ENCODE results near the gene UBR2. TPM values are rescaled to one million over a fixed set of nuclear protein-coding genes. Genes with fewer than 3 reads are reported as not detected.
A peak's percentile ranks its signal among the peaks of the same experiment; 100 is the strongest.
"Not testable (repeated sequence)": the region's sequence is repeated elsewhere in the genome, so short reads cannot be mapped to it uniquely, and the experiment has no call there.

UBR2 gene
- total RNA-seq, 6 experiments from 2014 or later = 18.0 to 20.5 (median 19.9) TPM

DNA sequence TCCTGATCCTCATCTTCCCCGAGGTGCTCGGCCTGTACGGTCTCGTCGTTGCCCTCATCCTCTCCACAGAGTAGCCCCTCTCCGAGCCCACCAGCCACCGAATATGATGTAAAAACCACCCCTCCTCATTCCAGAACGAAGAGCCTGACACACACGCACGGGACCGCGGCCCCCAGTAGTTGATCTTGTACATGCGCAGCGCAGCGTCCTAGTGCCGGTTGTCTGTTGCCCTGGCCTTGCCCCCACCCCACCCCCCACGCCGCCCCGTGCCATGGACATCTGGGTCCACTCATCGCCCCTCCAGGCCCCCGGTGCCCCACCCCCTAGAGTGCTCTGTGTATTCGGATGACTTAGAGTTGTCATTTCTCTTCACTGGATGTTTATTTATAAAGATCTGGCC, 163.8 kb downstream of the UBR2 start:
- H3K27ac Mint-ChIP-seq = peak overlapping the region; percentile 98
- peaks cover 33% of the 10 kb centered on the region for H3K4me1 Mint-ChIP-seq (ENCODE audit: low read depth)
- peaks cover 1% of the 10 kb centered on the region; the same call in 1 of the 2 replicates for H3K27me3 Mint-ChIP-seq (ENCODE audit: insufficient read depth)
- peaks cover 7% of the 10 kb centered on the region for H3K9me3 Mint-ChIP-seq
- peak overlapping the region; percentile 85 for H3K4me3 Mint-ChIP-seq
- no peak for DNase-seq
- no peaks in the 10 kb centered on the region for H3K36me3 Mint-ChIP-seq (ENCODE audit: low read depth)
- TF ChIP-seq CTCF (IDR thresholded peaks at IDR 0.05) = no peak

DNA sequence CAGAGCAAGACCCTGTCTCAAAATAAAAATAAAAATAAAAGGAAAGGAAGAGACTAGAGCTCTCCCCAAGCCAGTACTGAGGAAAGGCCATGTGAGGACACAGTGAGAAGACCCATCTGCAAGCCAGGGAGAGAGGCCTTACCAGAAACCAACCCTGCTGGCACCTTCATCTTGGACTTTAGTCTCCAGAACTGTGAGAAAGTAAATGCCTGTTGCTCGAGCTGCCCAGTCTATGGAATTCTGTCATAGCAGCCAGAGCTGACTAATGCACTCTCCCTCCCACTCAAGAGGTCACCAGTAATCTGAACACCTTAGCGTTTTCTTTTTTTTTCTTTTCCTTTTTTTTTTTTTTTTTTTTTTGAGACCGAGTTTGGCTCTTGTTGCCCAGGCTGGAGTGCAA, 165.9 kb downstream of the UBR2 start:
- no peak for TF ChIP-seq CTCF (IDR thresholded peaks at IDR 0.05)
- H3K9me3 Mint-ChIP-seq = peaks cover 11% of the 10 kb centered on the region
- no peaks in the 10 kb centered on the region for H3K36me3 Mint-ChIP-seq (ENCODE audit: low read depth)
- H3K27ac Mint-ChIP-seq = no peak overlapping the region
- peaks cover 33% of the 10 kb centered on the region for H3K4me1 Mint-ChIP-seq (ENCODE audit: low read depth)
- peak; percentile 35 for DNase-seq
- H3K27me3 Mint-ChIP-seq (ENCODE audit: insufficient read depth) = peaks cover 1% of the 10 kb centered on the region; the same call in 1 of the 2 replicates
- H3K4me3 Mint-ChIP-seq = no peak overlapping the region

GRCh38 chr6:42733867-42734481, 170.1 kb downstream of the UBR2 start:
- DNase-seq = not testable (repeated sequence)

GRCh38 chr6:42735976-42736375, 172.1 kb downstream of the UBR2 start:
- H3K27ac Mint-ChIP-seq = no peak overlapping the region
- no peaks in the 10 kb centered on the region for H3K27me3 Mint-ChIP-seq (ENCODE audit: insufficient read depth)
- H3K4me1 Mint-ChIP-seq (ENCODE audit: low read depth) = no peaks in the 10 kb centered on the region
- DNase-seq = no peak
- TF ChIP-seq CTCF (IDR thresholded peaks at IDR 0.05) = no peak
- H3K4me3 Mint-ChIP-seq = no peak overlapping the region
- peaks cover 11% of the 10 kb centered on the region for H3K9me3 Mint-ChIP-seq
- H3K36me3 Mint-ChIP-seq (ENCODE audit: low read depth) = no peaks in the 10 kb centered on the region

More at GRCh38 chr6:42733867-42734481, 170.1 kb downstream of the UBR2 start:
- peaks cover 11% of the 10 kb centered on the region for H3K9me3 Mint-ChIP-seq
- H3K27me3 Mint-ChIP-seq (ENCODE audit: insufficient read depth); H3K4me3 Mint-ChIP-seq; H3K36me3 Mint-ChIP-seq (ENCODE audit: low read depth); H3K27ac Mint-ChIP-seq; H3K4me1 Mint-ChIP-seq (ENCODE audit: low read depth): not testable (repeated sequence)

DNA sequence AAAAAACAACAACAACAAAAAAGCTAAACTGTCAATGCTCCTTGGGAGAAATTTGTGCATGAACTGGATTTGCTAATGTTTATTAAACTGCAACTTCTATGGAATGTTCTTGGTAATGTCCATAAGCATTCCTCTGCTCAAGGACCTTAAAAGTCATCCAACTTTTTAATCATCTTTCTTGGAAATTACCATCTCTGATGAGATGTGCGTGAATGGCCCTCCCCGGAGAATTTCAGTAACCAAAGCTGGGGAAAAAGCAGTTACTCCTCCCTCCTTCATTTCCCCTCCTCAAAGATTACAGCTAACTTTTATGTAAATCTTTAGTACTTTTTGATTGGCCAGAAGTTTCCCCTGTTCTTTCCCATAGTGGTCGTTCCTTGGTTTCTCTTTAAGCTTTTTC, 176.9 kb downstream of the UBR2 start:
- peaks cover 9% of the 10 kb centered on the region for H3K36me3 Mint-ChIP-seq (ENCODE audit: low read depth)
- H3K9me3 Mint-ChIP-seq = no peaks in the 10 kb centered on the region
- no peaks in the 10 kb centered on the region for H3K27me3 Mint-ChIP-seq (ENCODE audit: insufficient read depth)
- DNase-seq = no peak
- H3K4me3 Mint-ChIP-seq = no peak overlapping the region
- H3K27ac Mint-ChIP-seq = no peak overlapping the region
- H3K4me1 Mint-ChIP-seq (ENCODE audit: low read depth) = peaks cover 19% of the 10 kb centered on the region
- no peak for TF ChIP-seq CTCF (IDR thresholded peaks at IDR 0.05)

DNA sequence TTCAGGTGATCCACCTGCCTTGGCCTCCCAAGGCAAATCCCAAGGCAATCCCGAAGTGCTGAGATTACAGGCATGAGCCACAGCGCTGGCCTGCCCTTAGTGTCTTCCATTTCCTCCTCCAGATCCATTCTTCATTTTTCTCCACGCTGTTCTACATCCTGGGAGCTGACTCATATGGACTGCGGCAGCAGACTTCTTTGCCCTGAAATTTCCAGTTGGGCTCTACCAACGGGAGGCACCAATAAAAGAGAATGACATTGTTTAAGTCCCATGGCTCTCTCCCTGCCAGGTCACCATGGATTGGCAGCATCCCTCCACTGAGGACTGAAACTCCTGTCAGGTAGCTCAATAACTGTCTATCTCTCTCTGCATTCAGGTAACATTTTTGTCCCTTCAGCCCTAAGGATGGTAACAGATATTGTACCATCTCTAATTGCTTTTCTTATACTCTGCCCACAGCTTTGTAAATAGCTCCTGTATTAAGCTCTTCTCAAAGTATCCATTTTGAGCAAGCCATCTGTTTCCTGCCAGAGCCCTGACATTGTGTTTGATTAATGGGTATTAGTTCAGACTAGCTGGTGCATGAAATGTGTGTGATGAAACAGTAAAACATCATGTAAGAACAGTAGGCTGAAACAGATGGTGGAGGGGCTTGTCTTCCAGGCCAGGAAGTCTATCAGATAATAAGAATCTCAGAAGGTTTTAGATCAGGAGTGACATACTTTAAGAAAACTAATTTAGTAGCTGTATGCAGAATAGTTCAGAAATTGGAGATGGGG, 178.5 kb downstream of the UBR2 start:
- no peak overlapping the region for H3K27ac Mint-ChIP-seq
- H3K36me3 Mint-ChIP-seq (ENCODE audit: low read depth) = peaks cover 12% of the 10 kb centered on the region
- H3K9me3 Mint-ChIP-seq = no peaks in the 10 kb centered on the region
- H3K4me3 Mint-ChIP-seq = no peak overlapping the region
- TF ChIP-seq CTCF (IDR thresholded peaks at IDR 0.05) = no peak
- H3K4me1 Mint-ChIP-seq (ENCODE audit: low read depth) = peaks cover 20% of the 10 kb centered on the region
- no peaks in the 10 kb centered on the region for H3K27me3 Mint-ChIP-seq (ENCODE audit: insufficient read depth)
- DNase-seq = no peak
